Lower leg skin (tissue), 3 donors: ENCODE measurements around the gene RAB15.
"Not testable (repeated sequence)": the region's sequence is repeated elsewhere in the genome, so short reads cannot be mapped to it uniquely, and the experiment has no call there.

Experiments
- POLR2A ChIP-seq, 2 donors: fragments of 450-650 bp; IDR thresholded peaks; one replicate each; pipeline ENCODE4 v1.6.1; 2016 to 2017; ENCODE audit warnings: antibody characterized with exemption in 2 of 2, mild to moderate bottlenecking in 1 of 2, moderate library complexity in 1 of 2
- TF ChIP-seq, protein P1 (sequence below), 3 donors: fragments of 450-650 bp; IDR thresholded peaks; one replicate each; pipeline ENCODE4 v1.5.1; 2016; ENCODE audit warnings: antibody characterized with exemption in 3 of 3, mild to moderate bottlenecking in 3 of 3, moderate library complexity in 2 of 3

DNA sequence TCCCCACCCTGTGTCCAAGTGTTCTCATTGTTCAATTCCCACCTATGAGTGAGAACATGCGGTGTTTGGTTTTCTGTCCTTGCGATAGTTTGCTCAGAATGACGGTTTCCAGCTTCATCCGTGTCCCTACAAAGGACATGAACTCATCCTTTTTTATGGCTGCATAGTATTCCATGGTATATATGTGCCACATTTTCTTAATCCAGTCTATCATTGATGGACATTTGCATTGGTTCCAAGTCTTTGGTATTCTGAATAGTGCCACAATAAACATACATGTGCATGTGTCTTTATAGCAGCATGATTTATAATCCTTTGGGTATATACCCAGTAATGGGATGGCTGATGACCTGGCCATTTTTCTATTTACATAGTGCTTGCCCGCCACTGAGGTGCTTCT lies 58.7 kb downstream of the RAB15 start:
- TF ChIP-seq, protein P1, sequence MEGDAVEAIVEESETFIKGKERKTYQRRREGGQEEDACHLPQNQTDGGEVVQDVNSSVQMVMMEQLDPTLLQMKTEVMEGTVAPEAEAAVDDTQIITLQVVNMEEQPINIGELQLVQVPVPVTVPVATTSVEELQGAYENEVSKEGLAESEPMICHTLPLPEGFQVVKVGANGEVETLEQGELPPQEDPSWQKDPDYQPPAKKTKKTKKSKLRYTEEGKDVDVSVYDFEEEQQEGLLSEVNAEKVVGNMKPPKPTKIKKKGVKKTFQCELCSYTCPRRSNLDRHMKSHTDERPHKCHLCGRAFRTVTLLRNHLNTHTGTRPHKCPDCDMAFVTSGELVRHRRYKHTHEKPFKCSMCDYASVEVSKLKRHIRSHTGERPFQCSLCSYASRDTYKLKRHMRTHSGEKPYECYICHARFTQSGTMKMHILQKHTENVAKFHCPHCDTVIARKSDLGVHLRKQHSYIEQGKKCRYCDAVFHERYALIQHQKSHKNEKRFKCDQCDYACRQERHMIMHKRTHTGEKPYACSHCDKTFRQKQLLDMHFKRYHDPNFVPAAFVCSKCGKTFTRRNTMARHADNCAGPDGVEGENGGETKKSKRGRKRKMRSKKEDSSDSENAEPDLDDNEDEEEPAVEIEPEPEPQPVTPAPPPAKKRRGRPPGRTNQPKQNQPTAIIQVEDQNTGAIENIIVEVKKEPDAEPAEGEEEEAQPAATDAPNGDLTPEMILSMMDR (IDR thresholded peaks at IDR 0.05): not testable (repeated sequence)
- not testable (repeated sequence) for TF ChIP-seq POLR2A (IDR thresholded peaks at IDR 0.05)
